Measurements from ENCODE around the gene PLEKHM3.
"Not testable (repeated sequence)": the region's sequence is repeated elsewhere in the genome, so short reads cannot be mapped to it uniquely, and the experiment has no call there.

PLEKHM3 gene

DNA sequence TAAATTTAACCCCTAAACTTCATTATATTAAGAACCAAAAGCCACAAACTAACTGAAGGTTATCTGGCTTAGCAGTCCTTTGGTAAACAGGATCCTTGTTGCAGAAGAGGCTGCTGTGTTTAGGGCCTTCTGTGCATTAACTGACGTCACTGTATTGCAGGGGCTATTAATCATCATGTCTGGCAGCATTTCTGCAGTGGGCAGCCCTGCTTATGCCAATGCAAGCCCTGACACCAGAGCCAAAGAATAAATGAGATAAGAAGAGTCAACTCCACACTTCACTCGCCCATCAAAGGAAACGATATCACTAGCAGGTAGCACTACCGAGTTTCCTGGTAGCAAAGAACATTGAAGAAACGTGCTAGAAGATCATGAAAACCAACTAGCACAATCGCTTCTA, 110.6 kb downstream of the PLEKHM3 start:
- TF ChIP-seq, protein P1, sequence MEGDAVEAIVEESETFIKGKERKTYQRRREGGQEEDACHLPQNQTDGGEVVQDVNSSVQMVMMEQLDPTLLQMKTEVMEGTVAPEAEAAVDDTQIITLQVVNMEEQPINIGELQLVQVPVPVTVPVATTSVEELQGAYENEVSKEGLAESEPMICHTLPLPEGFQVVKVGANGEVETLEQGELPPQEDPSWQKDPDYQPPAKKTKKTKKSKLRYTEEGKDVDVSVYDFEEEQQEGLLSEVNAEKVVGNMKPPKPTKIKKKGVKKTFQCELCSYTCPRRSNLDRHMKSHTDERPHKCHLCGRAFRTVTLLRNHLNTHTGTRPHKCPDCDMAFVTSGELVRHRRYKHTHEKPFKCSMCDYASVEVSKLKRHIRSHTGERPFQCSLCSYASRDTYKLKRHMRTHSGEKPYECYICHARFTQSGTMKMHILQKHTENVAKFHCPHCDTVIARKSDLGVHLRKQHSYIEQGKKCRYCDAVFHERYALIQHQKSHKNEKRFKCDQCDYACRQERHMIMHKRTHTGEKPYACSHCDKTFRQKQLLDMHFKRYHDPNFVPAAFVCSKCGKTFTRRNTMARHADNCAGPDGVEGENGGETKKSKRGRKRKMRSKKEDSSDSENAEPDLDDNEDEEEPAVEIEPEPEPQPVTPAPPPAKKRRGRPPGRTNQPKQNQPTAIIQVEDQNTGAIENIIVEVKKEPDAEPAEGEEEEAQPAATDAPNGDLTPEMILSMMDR (IDR thresholded peaks at IDR 0.05): no peak
- no peak overlapping the region for H3K4me3 ChIP-seq
- H3K27ac ChIP-seq: no peak overlapping the region
- DNase-seq (ENCODE audit: low spot score): no peak

DNA sequence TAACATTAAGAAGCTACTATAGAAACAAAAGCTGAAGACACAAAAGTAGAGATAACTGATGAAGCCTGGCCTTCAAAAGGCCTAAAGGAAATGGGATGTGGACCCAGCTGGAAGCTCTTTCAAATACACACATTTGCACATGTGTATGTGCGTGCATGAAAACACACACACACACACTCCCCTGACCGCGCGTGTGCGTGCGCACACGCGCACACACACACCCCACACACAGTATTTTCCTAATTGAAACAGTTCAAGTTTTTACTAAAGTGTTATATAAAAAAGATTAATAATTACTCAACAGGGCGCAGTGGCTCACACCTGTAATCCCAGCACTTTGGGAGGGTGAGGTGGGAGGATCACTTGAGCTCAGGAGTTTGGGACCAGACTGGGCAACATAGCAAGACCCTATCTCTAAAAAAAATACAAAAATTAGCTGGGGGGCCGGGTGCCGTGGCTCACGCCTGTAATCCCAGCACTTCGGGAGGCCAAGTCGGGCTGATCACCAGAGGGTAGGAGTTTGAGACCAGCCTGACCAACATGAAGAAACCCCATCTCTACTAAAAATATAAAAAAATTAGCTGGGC, 111.5 kb downstream of the PLEKHM3 start:
- no peak for DNase-seq (ENCODE audit: low spot score)
- Histone ChIP-seq H3K27ac (no peak overlapping the region), H3K4me3 (no peak overlapping the region)
- TF ChIP-seq, protein P1 (IDR thresholded peaks at IDR 0.05): no peak

DNA sequence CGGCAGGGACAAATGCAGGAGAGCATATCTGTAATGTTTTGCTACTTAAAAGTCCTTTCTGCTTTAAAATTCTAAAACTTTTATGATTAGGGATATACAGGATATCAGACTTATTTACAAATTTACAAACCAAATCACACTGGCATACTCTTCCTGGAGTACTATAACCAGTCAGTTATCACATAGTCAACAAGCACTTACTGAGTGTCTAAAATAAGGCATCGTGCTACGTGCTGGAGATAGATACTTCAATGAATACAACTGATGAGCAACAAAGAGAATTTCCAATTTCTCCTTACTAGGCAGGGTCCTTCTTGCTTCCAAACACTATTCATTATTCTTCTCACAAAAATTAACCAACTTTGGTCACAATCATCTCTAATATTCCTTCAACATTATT, 113.5 kb downstream of the PLEKHM3 start:
- no peak for DNase-seq (ENCODE audit: low spot score)
- Histone ChIP-seq H3K4me3 (no peak overlapping the region), H3K27ac (no peak overlapping the region)
- TF ChIP-seq, protein P1 (IDR thresholded peaks at IDR 0.05): no peak

DNA sequence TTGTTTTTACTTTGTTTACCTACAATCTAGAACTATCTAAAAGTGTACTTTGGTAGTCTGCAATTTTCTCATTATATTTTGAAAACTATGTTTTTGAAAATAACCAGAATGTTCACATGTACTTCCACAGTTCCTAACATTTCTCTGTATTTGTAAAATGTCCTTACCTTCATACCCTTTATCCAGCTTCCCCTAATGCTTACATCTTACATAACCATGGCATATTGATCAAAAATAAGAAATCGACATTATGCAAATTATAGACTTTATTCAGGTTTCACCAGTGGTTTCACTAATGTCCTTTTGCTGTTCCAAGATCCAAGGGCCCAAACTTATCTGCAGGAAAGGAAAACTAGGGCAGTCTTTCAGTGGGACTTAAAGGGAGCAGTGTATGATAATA, 114.1 kb downstream of the PLEKHM3 start:
- TF ChIP-seq, protein P1 (IDR thresholded peaks at IDR 0.05): no peak
- DNase-seq (ENCODE audit: low spot score): no peak
- H3K4me3 ChIP-seq: no peak overlapping the region
- no peak overlapping the region for H3K27ac ChIP-seq

DNA sequence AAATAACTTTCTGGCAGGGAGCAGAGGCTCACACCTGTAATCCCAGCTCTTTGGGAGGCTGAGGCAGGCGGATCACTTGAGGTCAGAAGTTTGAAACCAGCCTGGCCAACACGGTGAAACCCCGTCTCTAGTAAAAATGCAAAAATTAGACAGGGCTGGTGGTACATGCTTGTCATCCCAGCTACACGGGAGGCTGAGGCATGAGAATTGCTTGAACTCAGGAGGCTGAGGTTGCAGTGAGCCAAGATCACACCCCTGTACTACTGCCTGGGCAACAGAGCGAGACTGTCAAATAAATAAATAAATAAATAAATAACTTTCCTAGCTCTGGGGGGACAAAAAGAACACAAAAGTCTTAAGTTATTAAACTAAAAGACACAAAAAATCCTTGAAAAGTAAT, 118.8 kb downstream of the PLEKHM3 start:
- H3K27ac ChIP-seq; DNase-seq (ENCODE audit: low spot score); H3K4me3 ChIP-seq: not testable (repeated sequence)

DNA sequence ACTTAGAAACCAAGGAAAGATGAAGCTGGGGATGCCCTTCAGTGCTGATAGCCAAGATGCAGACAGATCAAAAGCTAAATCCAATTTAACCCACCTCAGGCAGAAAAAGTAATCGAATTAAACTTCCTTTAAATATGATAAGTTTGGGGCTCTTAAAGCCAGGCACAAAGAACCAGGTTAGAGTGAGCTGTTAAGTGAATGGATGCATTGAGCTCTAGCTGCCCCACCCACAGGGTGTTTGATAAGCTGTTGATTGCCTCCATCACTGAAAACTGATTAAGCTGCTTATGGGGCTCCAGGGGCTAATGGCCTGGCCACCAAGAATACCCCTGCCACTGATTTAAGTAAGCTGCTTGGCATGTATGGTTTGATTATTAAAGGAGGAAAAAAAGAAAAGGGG, 119.8 kb downstream of the PLEKHM3 start:
- H3K4me3 ChIP-seq: no peak overlapping the region
- DNase-seq (ENCODE audit: low spot score): no peak
- TF ChIP-seq, protein P1 (IDR thresholded peaks at IDR 0.05): no peak
- H3K27ac ChIP-seq: no peak overlapping the region

DNA sequence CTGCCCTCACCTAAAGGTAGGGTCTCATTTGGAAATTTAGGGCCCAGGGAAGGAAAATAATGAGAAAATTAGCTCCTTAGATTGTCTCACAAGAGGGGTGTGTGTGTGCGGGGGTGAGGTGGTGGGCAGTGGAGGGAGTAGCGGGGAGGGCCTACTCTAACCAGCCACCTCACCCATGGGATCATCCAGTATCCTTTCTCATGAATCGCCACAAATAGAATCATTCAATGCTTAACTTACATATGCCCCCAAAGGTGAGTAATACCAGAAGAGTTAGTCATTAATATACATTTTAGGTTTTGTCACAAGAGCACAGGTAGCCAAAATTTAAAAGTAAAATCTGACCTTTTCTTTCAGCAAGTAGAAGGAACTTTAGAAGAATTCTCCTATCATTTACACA, 122.1 kb downstream of the PLEKHM3 start:
- no peak for DNase-seq (ENCODE audit: low spot score)
- Histone ChIP-seq H3K27ac (no peak overlapping the region), H3K4me3 (no peak overlapping the region)
- TF ChIP-seq, protein P1 (IDR thresholded peaks at IDR 0.05): no peak

DNA sequence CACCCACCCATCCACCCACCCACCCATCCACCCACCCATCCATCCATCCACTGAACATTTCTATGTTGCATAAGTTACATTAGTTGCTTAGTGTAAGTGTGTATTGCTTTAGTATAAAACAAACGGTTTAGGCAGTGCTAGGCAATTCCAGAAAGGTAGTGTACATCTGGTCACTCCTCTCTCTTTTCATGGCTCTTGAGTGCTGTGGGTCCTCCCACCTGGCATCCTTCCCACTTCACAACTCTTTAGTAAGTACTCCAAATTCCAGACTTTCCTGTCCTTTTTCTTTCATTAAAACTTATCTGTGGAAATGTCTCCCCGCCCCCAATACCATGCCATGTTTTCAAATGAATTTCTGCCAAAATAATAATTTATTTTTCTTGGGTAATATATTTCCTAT, 122.5 kb downstream of the PLEKHM3 start:
- TF ChIP-seq, protein P1 (IDR thresholded peaks at IDR 0.05): no peak

More for the DNA sequence above, 122.5 kb downstream of the PLEKHM3 start:
- no peak for DNase-seq (ENCODE audit: low spot score)
- Histone ChIP-seq H3K27ac (no peak overlapping the region), H3K4me3 (no peak overlapping the region)

All from coronary artery (tissue), 2 donors.